DMS 273 treated with DMSO at 0.1 percent for 48 hours (cell line): ENCODE results near the gene NPFFR2.
"Not testable (repeated sequence)": the region's sequence is repeated elsewhere in the genome, so short reads cannot be mapped to it uniquely, and the experiment has no call there.

Source experiments
- DNase-seq: peaks from one replicate; lab custom pipeline; 2025; lab: John Stamatoyannopoulos, UW

Gene NPFFR2

DNA sequence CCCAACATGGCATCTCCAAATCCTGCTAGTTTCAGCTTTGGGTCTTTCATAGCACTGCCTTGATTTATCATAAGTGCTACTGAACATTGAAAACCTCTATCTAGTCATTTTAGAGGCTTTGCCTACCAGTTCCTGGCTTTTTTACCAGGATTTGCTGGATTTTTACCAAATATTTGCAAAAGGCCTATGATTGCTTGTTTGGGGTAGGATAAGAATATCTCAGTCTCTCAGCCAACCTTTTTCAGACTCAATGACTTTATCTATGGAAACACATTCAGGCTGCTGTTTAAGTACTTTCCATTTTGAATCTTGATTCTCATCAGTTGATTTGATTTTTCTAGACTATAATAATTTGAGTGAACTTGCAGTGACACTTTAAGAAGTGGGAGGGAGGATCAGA is 80.1 kb downstream of the NPFFR2 start:
- DNase-seq, result no peak

DNA sequence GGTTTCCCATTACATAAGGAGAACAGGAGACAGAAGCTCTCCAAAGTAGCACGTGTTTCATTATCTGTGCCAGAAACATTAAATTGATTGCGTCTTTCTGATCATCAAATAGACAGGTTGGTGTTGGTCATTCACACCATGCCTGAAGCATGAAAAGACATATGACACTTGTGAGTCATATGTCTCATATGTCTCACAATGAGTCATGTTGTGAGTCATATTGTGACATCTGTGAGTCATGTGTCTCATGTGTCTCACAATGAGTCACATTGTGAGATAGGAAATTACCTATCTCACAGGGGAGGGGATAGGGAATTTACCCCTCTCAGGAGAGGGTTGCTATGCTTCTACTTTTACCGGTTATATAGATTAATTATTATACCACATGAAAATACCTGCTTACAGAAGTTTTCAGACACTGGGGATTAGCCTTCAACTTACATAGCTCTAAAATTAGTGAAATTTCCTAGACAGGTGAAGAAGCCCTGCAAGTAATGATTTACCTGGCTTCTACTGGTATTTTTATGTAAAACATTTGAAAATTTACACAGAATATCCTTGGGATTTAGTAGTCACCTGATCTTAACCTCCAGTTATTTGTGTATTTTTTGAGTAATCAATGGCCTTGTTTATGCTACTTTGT is 80.8 kb downstream of the NPFFR2 start:
- DNase-seq, result no peak

DNA sequence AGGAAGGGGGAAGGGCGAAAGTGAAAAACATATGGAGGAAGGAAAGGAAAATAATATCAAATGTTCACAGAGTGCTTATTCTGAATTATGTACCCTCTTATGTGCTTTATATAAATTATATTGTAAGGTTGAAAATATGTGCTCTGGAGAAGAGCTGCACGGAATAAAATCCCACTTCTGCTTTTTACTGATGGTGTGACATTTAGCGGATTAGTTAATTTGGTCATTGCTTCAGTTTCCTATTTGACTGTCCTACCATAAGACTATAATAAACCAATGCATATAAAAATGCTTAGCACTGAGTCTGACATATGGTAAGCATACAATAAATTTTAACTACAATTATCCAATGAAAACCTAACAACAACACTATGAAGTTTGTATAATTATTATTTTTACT is 86.2 kb downstream of the NPFFR2 start:
- no peak for DNase-seq

DNA sequence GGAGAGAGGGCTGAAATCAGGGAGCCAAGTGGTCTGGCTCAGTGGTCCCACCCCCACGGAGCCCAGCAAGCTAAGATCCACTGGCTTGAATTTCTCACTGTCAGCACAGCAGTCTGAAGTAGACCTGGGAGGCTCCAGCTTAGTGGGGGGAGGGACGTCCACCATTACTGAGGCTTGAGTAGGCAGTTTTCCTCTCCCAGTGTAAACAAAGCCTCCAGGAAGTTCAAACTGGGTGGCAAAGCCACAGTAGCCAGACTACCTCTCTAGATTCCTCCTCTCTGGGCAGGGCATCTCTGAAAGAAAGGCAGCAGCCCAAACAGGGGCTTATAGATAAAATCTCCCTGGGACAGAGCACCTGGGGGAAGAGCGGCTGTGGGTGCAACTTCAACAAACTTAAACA is 88.1 kb downstream of the NPFFR2 start:
- DNase-seq, result no peak

DNA sequence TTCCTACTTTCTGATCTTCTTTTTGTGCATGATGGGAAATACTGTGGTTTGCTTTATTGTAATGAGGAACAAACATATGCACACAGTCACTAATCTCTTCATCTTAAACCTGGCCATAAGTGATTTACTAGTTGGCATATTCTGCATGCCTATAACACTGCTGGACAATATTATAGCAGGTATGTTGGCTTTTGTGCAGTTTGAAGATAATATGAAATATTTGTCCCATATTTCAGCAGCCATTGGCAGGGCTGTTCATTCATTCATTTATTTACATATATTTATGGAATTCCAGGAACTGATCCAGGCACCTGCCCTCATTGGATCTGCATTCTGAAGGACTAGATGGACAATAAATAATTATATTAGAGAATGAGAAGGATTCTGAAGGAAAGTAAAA is 96.9 kb downstream of the NPFFR2 start:
- DNase-seq, result no peak

DNA sequence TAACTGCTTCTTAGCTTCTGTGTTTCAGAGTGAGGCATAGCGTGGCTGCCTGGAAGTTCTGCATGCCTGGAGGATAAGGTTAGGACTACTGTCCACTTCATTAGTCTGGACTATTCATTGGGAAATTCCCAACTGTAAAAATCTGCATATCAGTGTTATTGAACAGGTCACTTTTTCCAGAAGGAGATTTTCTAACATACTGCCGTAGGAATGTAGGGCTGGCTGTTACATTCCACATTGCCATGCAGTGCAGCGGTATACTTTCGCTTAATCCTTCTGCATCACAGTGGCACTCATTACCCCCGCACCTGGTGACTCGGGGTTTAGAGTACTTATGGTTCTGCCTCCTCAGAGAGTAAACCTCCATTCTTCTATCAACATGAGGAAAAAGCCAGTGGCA is 104.6 kb downstream of the NPFFR2 start:
- no peak for DNase-seq

DNA sequence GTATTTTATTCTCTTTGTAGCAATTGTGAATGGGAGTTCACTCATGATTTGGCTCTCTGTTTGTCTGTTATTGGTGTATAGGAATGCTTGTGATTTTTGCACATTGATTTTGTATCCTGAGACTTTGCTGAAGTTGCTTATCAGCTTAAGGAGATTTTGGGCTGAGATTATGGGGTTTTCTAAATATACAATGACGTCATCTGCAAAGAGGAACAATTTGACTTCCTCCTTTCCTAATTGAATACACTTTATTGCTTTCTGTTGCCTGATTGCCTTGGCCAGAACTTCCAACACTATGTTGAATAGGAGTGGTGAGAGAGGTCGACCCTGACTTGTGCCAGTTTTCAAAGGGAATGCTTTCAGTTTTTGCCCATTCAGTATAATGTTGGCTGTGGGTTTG is 108.2 kb downstream of the NPFFR2 start:
- DNase-seq, result not testable (repeated sequence)

DNA sequence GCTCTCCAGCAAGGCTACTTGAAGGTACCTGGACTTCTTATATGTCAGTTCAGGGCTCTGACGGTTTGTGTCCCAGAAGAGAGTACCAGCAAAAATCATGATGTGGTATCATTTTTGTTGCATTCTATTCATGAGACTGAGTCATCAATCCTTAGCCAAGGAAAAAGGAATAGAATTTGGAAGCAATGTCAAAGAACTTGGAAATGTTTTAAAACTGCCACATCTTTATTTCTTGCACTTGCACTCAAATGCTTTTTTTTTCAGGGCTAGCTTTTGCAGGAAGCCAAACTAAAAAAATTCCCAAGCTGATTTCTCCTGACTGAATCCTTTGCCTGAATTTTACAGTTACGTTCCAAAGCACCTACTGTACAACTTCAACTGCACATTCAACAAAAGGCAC is 112.4 kb downstream of the NPFFR2 start:
- DNase-seq, result no peak

DNA sequence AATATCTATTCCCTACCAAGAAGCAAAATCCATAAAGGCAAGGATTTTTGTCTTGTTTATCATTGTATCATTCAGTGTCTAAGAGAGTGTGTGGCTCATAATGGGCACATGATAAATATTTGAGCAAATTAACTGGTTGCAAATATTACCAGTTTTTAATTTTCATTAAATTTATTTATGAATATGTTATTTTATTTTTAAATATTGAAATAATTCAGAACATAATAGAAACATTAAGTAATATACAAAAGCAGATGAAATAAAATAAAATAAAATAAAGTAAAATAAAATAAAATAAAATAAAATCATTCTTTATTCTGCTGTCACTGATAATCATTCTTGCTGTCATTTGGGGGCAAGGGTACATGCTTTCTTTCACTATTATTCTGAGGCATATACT is 120.9 kb downstream of the NPFFR2 start:
- no peak for DNase-seq

DNA sequence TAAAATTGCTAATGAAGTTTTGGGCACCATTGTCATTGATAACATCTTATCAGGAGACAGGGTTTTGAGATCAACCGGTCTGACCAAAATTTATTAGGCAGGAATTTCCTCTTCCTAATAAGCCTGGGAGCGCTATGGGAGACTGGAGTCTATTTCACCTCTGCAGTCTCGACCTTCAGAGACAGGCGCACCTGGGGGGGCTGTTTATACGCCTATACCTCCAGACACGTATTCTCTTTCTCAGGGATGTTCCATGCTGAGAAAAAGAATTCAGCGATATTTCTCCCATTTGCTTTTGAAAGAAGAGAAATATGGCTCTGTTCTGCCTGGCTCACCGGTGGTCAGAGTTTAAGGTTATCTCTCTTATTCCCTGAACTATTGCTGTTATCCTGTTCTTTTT is 121.8 kb downstream of the NPFFR2 start:
- DNase-seq, result not testable (repeated sequence)

DNA sequence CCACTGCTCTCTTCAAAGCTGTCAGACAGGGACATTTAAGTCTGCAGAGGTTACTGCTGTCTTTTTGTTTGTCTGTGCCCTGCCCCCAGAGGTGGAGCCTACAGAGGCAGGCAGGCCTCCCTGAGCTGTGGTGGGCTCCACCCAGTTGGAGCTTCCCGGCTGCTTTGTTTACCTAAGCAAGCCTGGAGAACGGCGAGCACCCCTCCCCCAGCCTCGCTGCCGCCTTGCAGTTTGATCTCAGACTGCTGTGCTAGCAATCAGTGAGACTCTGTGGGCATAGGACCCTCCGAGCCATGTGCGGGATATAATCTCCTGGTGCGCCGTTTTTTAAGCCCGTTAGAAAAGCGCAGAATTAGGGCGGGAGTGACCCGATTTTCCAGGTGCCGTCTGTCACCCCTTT is 137.5 kb downstream of the NPFFR2 start:
- DNase-seq, result not testable (repeated sequence)

DNA sequence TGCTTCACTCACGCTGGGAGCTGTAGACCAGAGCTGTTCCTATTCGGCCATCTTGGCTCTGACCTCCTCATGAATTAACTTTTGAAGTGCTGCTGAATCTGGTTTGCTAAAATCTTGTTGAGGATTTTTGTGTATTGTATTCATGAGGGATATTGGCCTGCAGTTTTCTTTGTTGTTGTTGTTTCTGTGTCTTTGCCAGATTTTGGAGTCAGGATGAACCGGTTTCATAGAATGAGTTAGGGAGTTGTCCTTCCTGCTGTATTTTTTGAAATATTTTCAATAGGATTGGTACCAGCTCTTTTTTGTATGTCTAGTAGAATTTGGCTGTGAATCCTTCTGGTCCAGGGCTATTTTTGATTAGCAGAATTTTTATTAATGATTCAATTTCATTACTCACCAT is 138.1 kb downstream of the NPFFR2 start:
- DNase-seq, result no peak

DNA sequence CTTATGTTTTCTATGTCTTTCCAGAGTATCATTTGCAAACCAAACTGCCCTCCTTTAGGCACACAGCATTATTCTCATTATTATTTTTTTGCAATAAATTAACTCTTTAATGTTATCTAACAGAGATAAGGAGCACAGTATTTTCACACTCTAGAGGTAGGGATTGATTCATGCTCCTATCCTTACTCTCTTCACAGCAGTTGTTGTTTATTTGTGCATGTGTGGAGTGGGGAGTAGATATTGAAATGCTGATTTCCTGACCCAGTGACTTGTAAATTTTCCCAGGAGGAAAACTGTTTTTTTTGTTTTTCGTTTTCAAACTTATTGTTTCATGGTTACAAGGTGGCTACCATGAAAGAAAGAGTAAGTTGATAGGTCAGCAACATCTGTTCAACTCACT is 140.0 kb downstream of the NPFFR2 start:
- no peak for DNase-seq

DNA sequence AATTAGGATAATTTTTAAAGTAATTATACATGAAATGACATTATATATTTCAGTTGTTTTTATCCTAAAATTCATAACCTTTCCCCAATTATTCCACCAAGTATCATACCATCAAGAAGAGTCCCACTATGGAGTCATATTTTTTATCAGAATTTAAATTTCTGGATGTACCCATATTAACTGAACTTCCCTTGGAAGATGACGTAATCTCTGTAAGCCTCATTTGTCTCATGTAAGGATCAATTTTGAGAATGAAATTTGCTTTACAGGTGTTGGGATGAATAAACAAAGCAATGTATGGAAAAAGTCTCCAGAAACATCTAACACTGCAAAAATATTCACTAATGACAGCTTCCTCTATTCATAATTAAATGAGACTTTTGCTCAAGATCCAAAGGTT is 147.5 kb downstream of the NPFFR2 start:
- DNase-seq, result no peak

DNA sequence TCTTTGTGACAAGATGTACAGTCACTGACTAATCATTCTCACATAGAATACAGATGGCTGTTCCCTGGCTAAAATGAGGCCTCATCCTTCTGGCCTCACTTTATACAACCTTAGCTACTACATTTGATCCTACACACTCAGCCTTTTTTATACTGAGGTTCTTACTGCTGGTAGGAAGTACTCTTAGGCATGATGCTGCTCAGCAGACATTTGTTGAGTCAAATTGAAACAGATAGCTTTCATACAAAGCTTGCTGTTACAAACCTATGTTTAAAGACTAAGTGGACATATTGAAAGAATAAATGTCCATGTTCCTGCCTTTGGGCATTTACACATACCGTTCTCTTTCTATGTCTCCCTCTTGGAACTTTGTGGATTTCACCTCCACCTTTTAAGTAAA is 154.9 kb downstream of the NPFFR2 start:
- DNase-seq, result no peak

DNA sequence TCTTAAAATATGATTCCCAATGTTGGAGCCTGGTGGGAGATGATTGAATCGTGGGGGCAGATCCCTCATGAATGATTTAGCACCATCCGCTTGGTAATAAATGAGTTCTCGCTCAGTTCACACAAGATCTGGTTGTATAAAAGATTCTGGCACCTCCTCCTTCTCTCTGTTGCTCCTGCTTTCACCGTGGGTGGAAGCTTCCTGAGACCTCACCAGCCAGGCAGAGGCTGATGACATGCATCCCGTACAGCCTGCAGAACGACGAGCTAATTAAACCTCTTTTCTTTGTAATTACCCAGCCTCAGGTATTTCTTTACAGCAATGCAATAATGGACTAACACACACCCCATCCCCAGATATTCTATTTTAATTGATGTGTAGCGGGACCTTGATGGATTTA is 162.2 kb downstream of the NPFFR2 start:
- no peak for DNase-seq

DNA sequence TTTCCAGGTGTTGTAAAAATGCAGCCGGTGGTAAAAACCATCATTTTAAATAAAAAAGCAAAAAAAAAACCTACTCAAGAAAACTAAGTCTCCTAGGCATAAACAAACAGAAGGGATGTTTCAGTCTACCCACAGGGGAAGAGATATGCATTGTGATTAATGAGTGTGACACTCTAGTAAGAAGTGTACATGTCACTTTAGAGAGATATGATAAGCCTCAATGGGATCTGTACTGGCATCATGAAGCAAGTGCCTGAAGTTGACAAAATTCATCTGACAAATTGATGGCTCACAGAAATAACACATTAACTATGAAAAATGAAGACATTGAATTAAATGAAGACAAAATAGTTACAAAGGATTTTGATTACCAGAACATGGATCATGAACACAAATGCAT is 162.7 kb downstream of the NPFFR2 start:
- no peak for DNase-seq
